ENCODE results near the gene ADIRF. TPM values are rescaled to one million over a fixed set of nuclear protein-coding genes. Genes with fewer than 3 reads are reported as not detected.
"Not testable (repeated sequence)": the region's sequence is repeated elsewhere in the genome, so short reads cannot be mapped to it uniquely, and the experiment has no call there.

ADIRF gene
- total RNA-seq, 1 donor from 2014 or later, result 41.1 TPM

DNA sequence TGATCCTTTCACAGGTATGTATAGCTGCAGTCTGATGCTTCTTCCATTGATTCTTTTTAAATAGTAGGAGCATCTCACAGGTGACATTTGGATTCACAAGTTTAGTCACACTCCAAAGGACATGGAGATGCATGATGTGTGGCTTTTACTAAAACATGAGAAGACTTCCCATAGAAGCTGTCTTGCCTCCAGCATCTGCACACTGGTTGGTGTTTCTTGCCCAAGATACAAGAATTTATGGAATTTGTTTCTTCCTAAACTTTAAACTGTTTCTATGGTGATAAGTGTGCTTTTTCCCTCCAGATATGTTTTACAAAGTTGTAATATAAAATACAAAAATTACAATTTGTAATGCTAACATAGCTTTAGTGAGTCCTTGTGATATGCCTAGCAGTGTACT lies 24.2 kb downstream of the ADIRF start:
- Histone ChIP-seq H3K4me1 (no peaks in the 10 kb centered on the region), H3K27ac (replicated peaks) (no peak overlapping the region), H3K9me3 (replicated peaks) (no peaks in the 10 kb centered on the region), H3K36me3 (peaks cover 26% of the 10 kb centered on the region), H3K27me3 (ENCODE audit: low read depth) (no peaks in the 10 kb centered on the region), H3K4me3 (no peak overlapping the region)
- TF ChIP-seq CTCF (IDR thresholded peaks at IDR 0.05; ENCODE audit: borderline replicate concordance), result no peak
- DNase-seq, result no peak
- intact Hi-C loops (cut with micrococcal nuclease), result no loop called here

DNA sequence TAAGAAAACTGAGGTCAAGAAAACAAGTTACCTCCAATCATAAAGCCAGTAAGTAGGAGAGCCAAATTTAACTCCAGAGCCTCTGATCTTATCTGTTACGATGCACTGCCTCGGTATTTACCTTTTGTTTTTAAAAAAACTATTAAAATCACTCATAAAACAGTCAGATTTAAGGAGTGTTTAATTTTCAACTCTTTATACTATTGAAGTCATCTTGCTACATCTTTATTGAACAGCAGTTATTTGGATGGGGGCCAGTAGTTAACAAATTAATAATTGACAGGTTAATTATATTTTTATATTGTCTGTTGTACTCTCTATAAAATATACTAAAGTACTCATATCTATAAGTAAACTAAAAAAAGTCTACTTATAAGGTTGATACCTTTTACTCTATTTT lies 24.6 kb downstream of the ADIRF start:
- Histone ChIP-seq H3K9me3 (replicated peaks) (no peaks in the 10 kb centered on the region), H3K36me3 (peaks cover 26% of the 10 kb centered on the region), H3K4me1 (no peaks in the 10 kb centered on the region), H3K27ac (replicated peaks) (no peak overlapping the region), H3K27me3 (ENCODE audit: low read depth) (no peaks in the 10 kb centered on the region), H3K4me3 (no peak overlapping the region)
- DNase-seq, result no peak
- TF ChIP-seq CTCF (IDR thresholded peaks at IDR 0.05; ENCODE audit: borderline replicate concordance), result no peak
- intact Hi-C loops (cut with micrococcal nuclease), result no loop called here

DNA sequence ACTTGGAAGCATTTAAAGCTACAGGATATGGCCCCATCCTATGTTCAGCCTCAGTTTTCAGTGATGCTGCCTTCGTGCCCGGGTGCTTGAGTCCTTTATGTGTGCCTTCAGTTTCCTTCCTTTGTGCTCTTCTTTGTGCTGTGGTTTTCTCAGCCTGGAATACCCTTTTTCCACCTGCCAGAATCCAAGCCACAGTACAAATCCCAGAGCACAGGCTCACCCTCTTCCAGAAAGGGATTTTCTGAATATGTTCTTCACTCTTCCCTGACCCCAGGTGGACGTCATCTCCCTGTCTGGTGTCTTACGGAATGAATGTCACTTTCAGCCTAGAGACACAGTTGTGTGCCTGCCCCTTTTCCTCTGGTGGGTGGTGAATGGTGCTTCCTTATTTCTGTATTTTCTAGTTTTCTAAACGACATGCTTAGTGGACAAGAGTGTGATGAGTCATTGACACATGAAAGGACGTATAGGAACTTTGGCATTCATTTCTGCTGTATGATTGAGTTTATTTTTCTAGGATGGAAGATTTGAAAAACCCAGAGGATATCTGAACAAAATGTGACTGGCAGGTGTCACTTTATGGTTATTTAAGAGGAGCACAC lies 31.6 kb downstream of the ADIRF start:
- intact Hi-C loops (cut with micrococcal nuclease), result not testable (repeated sequence)

GRCh38 chr10:87000491-87000890 lies 32.2 kb downstream of the ADIRF start:
- Histone ChIP-seq H3K9me3 (replicated peaks) (no peaks in the 10 kb centered on the region), H3K36me3 (peaks cover 2% of the 10 kb centered on the region), H3K4me1 (no peaks in the 10 kb centered on the region), H3K27ac (replicated peaks) (no peak overlapping the region), H3K27me3 (ENCODE audit: low read depth) (no peaks in the 10 kb centered on the region), H3K4me3 (no peak overlapping the region)
- no peak for DNase-seq
- no peak for TF ChIP-seq CTCF (IDR thresholded peaks at IDR 0.05; ENCODE audit: borderline replicate concordance)
- intact Hi-C loops (cut with micrococcal nuclease), result no loop called here

More for the DNA sequence above, 31.6 kb downstream of the ADIRF start:
- not testable (repeated sequence) for H3K27me3 ChIP-seq (ENCODE audit: low read depth); H3K36me3 ChIP-seq; H3K9me3 ChIP-seq (replicated peaks); DNase-seq; H3K27ac ChIP-seq (replicated peaks); H3K4me1 ChIP-seq; H3K4me3 ChIP-seq

GRCh38 chr10:87007124-87007523 lies 38.8 kb downstream of the ADIRF start:
- DNase-seq; intact Hi-C loops (cut with micrococcal nuclease); H3K9me3 ChIP-seq (replicated peaks); H3K27ac ChIP-seq (replicated peaks); H3K36me3 ChIP-seq; H3K4me1 ChIP-seq; H3K27me3 ChIP-seq (ENCODE audit: low read depth); H3K4me3 ChIP-seq: not testable (repeated sequence)

- intact Hi-C loops (cut with micrococcal nuclease); DNase-seq; H3K9me3 ChIP-seq (replicated peaks); H3K27ac ChIP-seq (replicated peaks); H3K36me3 ChIP-seq; H3K4me3 ChIP-seq; H3K27me3 ChIP-seq (ENCODE audit: low read depth); H3K4me1 ChIP-seq: not testable (repeated sequence)
Measured at GRCh38 chr10:87007674-87008073, 39.4 kb downstream of the ADIRF start.

DNA sequence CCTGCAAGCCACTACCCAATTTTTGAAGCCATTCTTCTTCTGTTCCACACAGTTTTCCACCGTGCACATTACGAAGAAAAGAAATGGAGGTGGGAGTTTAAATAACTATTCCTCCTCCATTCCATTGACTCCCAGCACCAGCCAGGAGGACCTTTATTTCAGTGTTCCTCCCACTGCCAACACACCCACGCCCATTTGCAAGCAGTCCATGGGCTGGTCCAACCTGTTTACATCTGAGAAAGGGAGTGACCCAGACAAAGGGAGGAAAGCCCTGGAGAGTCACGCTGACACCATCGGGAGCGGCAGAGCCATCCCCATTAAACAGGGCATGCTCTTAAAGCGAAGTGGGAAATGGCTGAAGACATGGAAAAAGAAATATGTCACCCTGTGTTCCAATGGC lies 40.0 kb downstream of the ADIRF start:
- H3K27ac ChIP-seq (replicated peaks); intact Hi-C loops (cut with micrococcal nuclease); H3K4me3 ChIP-seq; H3K4me1 ChIP-seq; H3K27me3 ChIP-seq (ENCODE audit: low read depth); DNase-seq; H3K36me3 ChIP-seq; H3K9me3 ChIP-seq (replicated peaks): not testable (repeated sequence)

- DNase-seq; H3K4me1 ChIP-seq; H3K36me3 ChIP-seq; H3K27me3 ChIP-seq (ENCODE audit: low read depth); H3K27ac ChIP-seq (replicated peaks); H3K9me3 ChIP-seq (replicated peaks); H3K4me3 ChIP-seq; intact Hi-C loops (cut with micrococcal nuclease): not testable (repeated sequence)
Measured at GRCh38 chr10:87009134-87009696, 40.9 kb downstream of the ADIRF start.

GRCh38 chr10:87013528-87013927 lies 45.2 kb downstream of the ADIRF start:
- H3K27ac ChIP-seq (replicated peaks); H3K36me3 ChIP-seq; H3K27me3 ChIP-seq (ENCODE audit: low read depth); H3K4me1 ChIP-seq; intact Hi-C loops (cut with micrococcal nuclease); H3K4me3 ChIP-seq; H3K9me3 ChIP-seq (replicated peaks); DNase-seq: not testable (repeated sequence)

DNA sequence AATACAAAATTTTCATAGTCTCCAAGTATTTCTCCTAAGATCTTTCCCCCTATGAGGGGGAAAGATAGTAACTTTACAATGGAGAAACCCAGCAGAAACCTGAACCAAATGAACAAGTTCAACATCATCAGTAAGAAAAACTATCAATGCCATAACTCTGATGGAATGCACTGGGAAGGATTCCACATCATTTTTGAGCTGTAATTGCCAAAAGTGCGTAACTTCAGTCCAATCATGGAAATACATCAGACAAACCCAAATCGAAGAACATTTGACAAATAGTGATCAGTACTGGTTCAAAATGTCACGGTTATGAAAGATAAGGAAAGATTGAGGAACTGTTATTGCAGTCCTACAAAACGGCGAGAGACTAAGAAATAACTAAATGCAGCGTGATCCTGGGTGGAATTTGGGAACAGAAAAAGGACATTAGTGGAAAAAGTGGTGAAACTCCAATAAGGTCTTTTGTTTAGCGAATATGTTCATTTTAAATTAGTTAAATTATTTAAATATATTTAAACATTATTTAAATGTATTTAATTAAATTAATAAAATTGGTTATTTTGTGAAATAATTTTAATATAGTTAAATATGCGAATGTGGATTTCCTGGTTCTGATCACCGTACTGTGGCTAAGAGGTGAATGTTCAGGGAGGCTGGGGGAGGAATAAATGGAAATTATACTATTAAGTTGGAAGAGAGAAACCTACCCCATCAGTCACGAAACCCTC lies 46.9 kb downstream of the ADIRF start:
- DNase-seq; H3K4me1 ChIP-seq; H3K36me3 ChIP-seq; intact Hi-C loops (cut with micrococcal nuclease); H3K9me3 ChIP-seq (replicated peaks); H3K4me3 ChIP-seq; H3K27ac ChIP-seq (replicated peaks); H3K27me3 ChIP-seq (ENCODE audit: low read depth): not testable (repeated sequence)

GRCh38 chr10:87018127-87018526 lies 49.8 kb downstream of the ADIRF start:
- H3K27ac ChIP-seq (replicated peaks); intact Hi-C loops (cut with micrococcal nuclease): not testable (repeated sequence)

More at GRCh38 chr10:87018127-87018526, 49.8 kb downstream of the ADIRF start:
- H3K9me3 ChIP-seq (replicated peaks); H3K4me1 ChIP-seq; H3K4me3 ChIP-seq; DNase-seq; H3K36me3 ChIP-seq; H3K27me3 ChIP-seq (ENCODE audit: low read depth): not testable (repeated sequence)

Measured in left ventricle myocardium inferior (tissue), 1 donor.